Measurements from ENCODE around the gene DUSP22. TPM values are rescaled to one million over a fixed set of nuclear protein-coding genes. Genes with fewer than 3 reads are reported as not detected.

DUSP22 gene
- total and polyA plus RNA-seq, 2 donors (not counting 1 experiment from before 2014, with no cell fraction given) = 117 to 133 TPM

DNA sequence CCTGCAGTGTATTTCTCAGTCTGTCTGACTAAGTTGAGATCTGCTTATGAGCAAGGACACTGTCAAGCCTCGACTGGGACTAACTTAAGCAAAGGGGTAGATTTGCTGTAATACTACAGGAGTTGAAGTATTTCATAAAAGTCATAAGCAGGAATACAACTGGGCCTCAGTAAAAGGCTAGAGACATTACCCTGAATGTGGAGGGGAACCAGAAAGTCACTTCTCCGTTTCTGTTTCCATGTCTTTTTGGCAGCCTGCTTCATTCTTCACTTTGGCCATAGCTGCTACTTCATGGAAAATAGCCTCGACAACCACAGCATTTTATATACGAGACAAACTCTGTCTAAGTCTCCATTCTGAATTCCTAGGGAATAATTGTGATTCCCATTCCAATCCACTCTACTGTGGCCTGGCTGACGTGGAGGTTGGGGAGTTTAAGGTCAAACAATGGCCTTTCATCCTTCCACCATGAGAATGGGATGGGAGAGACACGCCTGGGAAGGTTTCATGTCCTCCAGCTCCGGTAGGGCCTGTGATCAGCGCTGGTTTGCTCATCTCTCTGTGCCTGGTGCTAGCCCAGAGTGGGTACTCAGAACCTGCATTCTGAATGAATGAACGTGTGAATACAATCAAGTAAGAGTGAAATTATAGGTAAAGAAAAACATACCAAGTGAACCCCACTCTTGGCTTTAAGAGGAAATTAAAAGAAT, 37.1 kb upstream of the DUSP22 start:
- Histone ChIP-seq H3K36me3 (replicated peaks in 1 of 2; ENCODE audit: control extremely low read depth in 1 of 2, control insufficient read depth in 1 of 2, extremely low read depth in 1 of 2, insufficient read depth in 2 of 2, low read length in 1 of 2) (no peaks in the 10 kb centered on the region), H4K20me1 (ENCODE audit: control insufficient read depth, insufficient read depth, low read length, poor library complexity, severe bottlenecking) (no peaks in the 10 kb centered on the region), H3K27ac (ENCODE audit: low read length in 2 of 2) (peak overlapping the region in 1 of 2 donors; percentile 1), H3K9me3 (ENCODE audit: control extremely low read depth in 1 of 3, control insufficient read depth in 2 of 3, insufficient read depth in 1 of 3, low read length in 2 of 3) (peaks cover 1 to 6% (median 6%) of the 10 kb centered on the region in 3 donors), H3K9ac (ENCODE audit: low read length) (no peak overlapping the region), H3K4me3 (ENCODE audit: control extremely low read depth in 1 of 5, extremely low read depth in 1 of 5, insufficient read depth in 1 of 5, low read depth in 2 of 5, low read length in 4 of 5) (no peak overlapping the region), H3K4me2 (replicated peaks; ENCODE audit: low read depth, low read length, poor library complexity, severe bottlenecking) (no peak overlapping the region), H3K79me2 (ENCODE audit: control insufficient read depth, insufficient read depth, low read length) (no peaks in the 10 kb centered on the region), H2AFZ (ENCODE audit: insufficient read depth, low read depth, low read length, poor library complexity, severe bottlenecking) (peak overlapping the region; percentile 30), H3K4me1 (ENCODE audit: control insufficient read depth in 2 of 2, insufficient read depth in 2 of 2, low read length in 2 of 2) (peaks cover 43 to 49% of the 10 kb centered on the region in 2 donors), H3K27me3 (replicated peaks in 1 of 4; ENCODE audit: control extremely low read depth in 1 of 4, control insufficient read depth in 3 of 4, insufficient read depth in 4 of 4, low read length in 3 of 4) (no peaks in the 10 kb centered on the region)
- CTCF ChIA-PET = interaction anchor here (1.9 kb wide), 1 partner anchor 67 kb away, joined by 4 read pairs; no protein-coding TSS in a partner anchor
- Mint-ChIP-seq H3K27ac (no peak overlapping the region), H3K27me3 (no peaks in the 10 kb centered on the region), H3K9me3 (ENCODE audit: insufficient read depth) (no peaks in the 10 kb centered on the region), H3K4me3 (no peak overlapping the region), H3K4me1 (peaks cover 64% of the 10 kb centered on the region)
- no peak for TF ChIP-seq EZH2 (IDR thresholded peaks at IDR 0.05; ENCODE audit: borderline replicate concordance, insufficient read depth, low read depth, low read length, poor library complexity, severe bottlenecking)
- no peak for TF ChIP-seq CTCF (IDR thresholded peaks at IDR 0.05)
- POLR2A ChIA-PET = no interaction called here
- intact Hi-C loops (cut with micrococcal nuclease) = loop anchor here (5.0 kb wide), 1 partner anchor 37 kb away; the partner anchor contains the start of gene DUSP22
- 90% methylated on average over 4 of the region's 9 CpGs for WGBS (ENCODE audit: insufficient coverage)
- DNase-seq (no peak), ATAC-seq (ENCODE audit: low read depth) (no peak)

GRCh38 chr6:255751-256083, 36.6 kb upstream of the DUSP22 start:
- no peak for TF ChIP-seq CTCF (IDR thresholded peaks at IDR 0.05)
- TF ChIP-seq EZH2 (IDR thresholded peaks at IDR 0.05; ENCODE audit: borderline replicate concordance, insufficient read depth, low read depth, low read length, poor library complexity, severe bottlenecking) = no peak
- Histone ChIP-seq H3K36me3 (replicated peaks in 1 of 2; ENCODE audit: control extremely low read depth in 1 of 2, control insufficient read depth in 1 of 2, extremely low read depth in 1 of 2, insufficient read depth in 2 of 2, low read length in 1 of 2) (no peaks in the 10 kb centered on the region), H3K9ac (ENCODE audit: low read length) (no peak overlapping the region), H3K9me3 (ENCODE audit: control extremely low read depth in 1 of 3, control insufficient read depth in 2 of 3, insufficient read depth in 1 of 3, low read length in 2 of 3) (peaks cover 1 to 6% (median 6%) of the 10 kb centered on the region in 3 donors), H3K4me3 (ENCODE audit: control extremely low read depth in 1 of 5, extremely low read depth in 1 of 5, insufficient read depth in 1 of 5, low read depth in 2 of 5, low read length in 4 of 5) (no peak overlapping the region), H3K27me3 (replicated peaks in 1 of 4; ENCODE audit: control extremely low read depth in 1 of 4, control insufficient read depth in 3 of 4, insufficient read depth in 4 of 4, low read length in 3 of 4) (no peaks in the 10 kb centered on the region), H2AFZ (ENCODE audit: insufficient read depth, low read depth, low read length, poor library complexity, severe bottlenecking) (peak overlapping the region; percentile 30), H4K20me1 (ENCODE audit: control insufficient read depth, insufficient read depth, low read length, poor library complexity, severe bottlenecking) (no peaks in the 10 kb centered on the region), H3K4me2 (replicated peaks; ENCODE audit: low read depth, low read length, poor library complexity, severe bottlenecking) (no peak overlapping the region), H3K27ac (ENCODE audit: low read length in 2 of 2) (peak overlapping the region in 1 of 2 donors; percentile 1), H3K4me1 (ENCODE audit: control insufficient read depth in 2 of 2, insufficient read depth in 2 of 2, low read length in 2 of 2) (peaks cover 47 to 50% of the 10 kb centered on the region in 2 donors), H3K79me2 (ENCODE audit: control insufficient read depth, insufficient read depth, low read length) (no peaks in the 10 kb centered on the region)
- Mint-ChIP-seq H3K4me3 (no peak overlapping the region), H3K27me3 (no peaks in the 10 kb centered on the region), H3K4me1 (peaks cover 64% of the 10 kb centered on the region), H3K9me3 (ENCODE audit: insufficient read depth) (no peaks in the 10 kb centered on the region), H3K27ac (no peak overlapping the region)
- ATAC-seq (ENCODE audit: low read depth) (no peak), DNase-seq (no peak)
- intact Hi-C loops (cut with micrococcal nuclease) = loop anchor here (2.0 to 5.0 kb wide), 2 partner anchors 15 to 37 kb away; partner anchors contain the start of gene DUSP22
- WGBS (ENCODE audit: insufficient coverage) = 81% methylated on average over 3 of the region's 8 CpGs
- CTCF ChIA-PET = interaction anchor here (1.9 kb wide), 1 partner anchor 67 kb away, joined by 4 read pairs; no protein-coding TSS in a partner anchor
- POLR2A ChIA-PET = interaction anchor here (0.7 kb wide), 1 partner anchor 21 kb away, joined by 6 read pairs; no protein-coding TSS in a partner anchor
